Stimulated activated naive CD8-positive, alpha-beta T cell treated with anti-CD3 and anti-CD28 coated beads, Interleukin-15, Interleukin-2, amounts not matched to agents 100 ng/mL and 50 ng/mL, for 24 hours (primary cell): ENCODE data around the gene CFAP20DC.

Experiments
- H3K27ac Mint-ChIP-seq: one replicate; pipeline ENCODE4 v1.8.0; 2021; ENCODE audit warnings: mild to moderate bottlenecking, mixed read lengths
- H3K27me3 Mint-ChIP-seq: one replicate; pipeline ENCODE4 v1.8.0; 2021; ENCODE audit warnings: mixed read lengths
- H3K36me3 Mint-ChIP-seq: one replicate; pipeline ENCODE4 v1.8.0; 2021; ENCODE audit warnings: low read depth, mixed read lengths
- H3K4me1 Mint-ChIP-seq: one replicate; pipeline ENCODE4 v1.8.0; 2021; ENCODE audit warnings: low read depth, mixed read lengths
- H3K4me3 Mint-ChIP-seq: one replicate; pipeline ENCODE4 v1.8.0; 2021; ENCODE audit warnings: mild to moderate bottlenecking, mixed read lengths
- H3K9me3 Mint-ChIP-seq: one replicate; pipeline ENCODE4 v1.8.0; 2021; ENCODE audit warnings: mixed read lengths

Gene CFAP20DC

DNA sequence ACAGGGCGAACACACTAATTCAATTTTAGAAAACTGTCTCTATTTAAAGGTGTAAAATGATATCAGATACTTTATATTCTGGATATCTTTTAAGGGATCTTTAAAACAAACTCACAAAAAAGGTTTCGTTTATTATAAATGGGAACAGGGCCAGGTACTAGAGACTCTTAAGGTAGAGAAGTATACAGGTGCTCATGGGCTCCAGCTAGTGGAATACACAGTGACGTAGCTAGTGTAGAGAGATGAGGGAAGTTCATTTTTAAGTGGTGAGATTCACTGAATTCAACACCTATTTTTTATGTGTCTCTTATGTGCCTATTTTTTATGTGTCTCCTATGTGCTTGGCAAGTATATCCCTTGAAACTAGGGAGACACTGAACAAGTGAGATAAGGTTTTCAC lies 250.6 kb downstream of the CFAP20DC start:
- Mint-ChIP-seq H3K9me3 (no peaks in the 10 kb centered on the region), H3K4me1 (no peaks in the 10 kb centered on the region), H3K4me3 (no peak overlapping the region), H3K27me3 (peaks cover 4% of the 10 kb centered on the region), H3K36me3 (no peaks in the 10 kb centered on the region), H3K27ac (no peak overlapping the region)

DNA sequence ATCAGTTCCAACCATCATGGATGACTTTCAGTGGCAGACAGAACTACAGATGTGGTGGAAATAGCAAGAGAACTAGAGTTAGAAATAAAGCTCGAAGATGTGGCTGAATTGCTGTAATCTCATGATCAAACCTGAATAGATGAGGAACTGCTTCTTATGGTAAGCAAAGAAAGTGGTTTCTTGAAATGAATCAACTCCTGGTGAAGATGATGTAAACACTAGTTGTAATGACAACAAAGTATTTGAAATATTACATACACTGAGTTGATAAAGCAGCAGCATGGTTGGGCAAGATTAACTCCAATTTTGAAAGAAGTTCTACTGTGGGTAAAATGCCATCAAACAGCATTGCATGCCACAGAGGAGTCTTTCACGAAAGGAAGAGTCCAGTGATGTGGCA lies 251.5 kb downstream of the CFAP20DC start:
- Mint-ChIP-seq H3K27ac (no peak overlapping the region), H3K27me3 (peaks cover 4% of the 10 kb centered on the region), H3K4me1 (no peaks in the 10 kb centered on the region), H3K4me3 (no peak overlapping the region), H3K9me3 (no peaks in the 10 kb centered on the region), H3K36me3 (no peaks in the 10 kb centered on the region)

DNA sequence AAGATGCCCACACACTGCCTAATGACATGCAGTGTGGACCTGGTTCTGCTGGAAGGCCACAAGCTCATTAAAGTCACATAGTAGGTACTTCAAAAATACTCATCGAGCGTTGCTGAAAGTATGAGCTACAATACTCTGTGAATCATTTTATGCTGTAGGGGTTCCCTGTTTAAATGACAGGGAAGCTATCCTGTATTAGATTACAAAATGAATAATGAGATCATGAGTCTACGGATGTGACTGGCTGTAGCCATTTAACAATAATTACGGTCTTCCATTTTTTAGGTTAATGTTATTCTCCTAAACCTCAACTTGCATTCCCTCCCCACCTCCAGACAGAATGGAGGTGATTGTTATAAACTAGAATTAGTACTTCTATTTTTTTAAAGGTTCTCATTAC lies 255.1 kb downstream of the CFAP20DC start:
- Mint-ChIP-seq H3K36me3 (no peaks in the 10 kb centered on the region), H3K4me1 (no peaks in the 10 kb centered on the region), H3K9me3 (no peaks in the 10 kb centered on the region), H3K27ac (no peak overlapping the region), H3K4me3 (no peak overlapping the region), H3K27me3 (peaks cover 7% of the 10 kb centered on the region)

DNA sequence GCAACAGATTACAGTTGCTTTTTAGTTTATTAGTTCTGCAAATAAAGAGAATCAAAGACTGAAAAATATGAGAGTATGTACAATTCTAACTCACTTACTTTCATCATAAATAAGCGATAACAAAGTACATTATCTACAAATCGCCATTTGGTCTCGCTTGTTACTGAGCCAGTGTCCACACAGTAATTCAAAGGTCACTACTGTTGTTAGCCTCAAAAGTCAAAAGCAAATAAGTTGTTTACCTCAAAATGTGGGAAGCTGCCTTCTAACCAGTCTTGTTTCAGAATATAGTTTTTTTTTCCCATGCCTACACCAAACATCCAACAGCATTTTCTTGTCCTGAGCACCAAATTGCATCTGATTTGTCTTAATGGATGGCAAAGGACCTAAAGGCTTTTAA lies 255.9 kb downstream of the CFAP20DC start:
- Mint-ChIP-seq H3K36me3 (no peaks in the 10 kb centered on the region), H3K27me3 (peaks cover 7% of the 10 kb centered on the region), H3K27ac (no peak overlapping the region), H3K4me1 (no peaks in the 10 kb centered on the region), H3K9me3 (no peaks in the 10 kb centered on the region), H3K4me3 (no peak overlapping the region)

DNA sequence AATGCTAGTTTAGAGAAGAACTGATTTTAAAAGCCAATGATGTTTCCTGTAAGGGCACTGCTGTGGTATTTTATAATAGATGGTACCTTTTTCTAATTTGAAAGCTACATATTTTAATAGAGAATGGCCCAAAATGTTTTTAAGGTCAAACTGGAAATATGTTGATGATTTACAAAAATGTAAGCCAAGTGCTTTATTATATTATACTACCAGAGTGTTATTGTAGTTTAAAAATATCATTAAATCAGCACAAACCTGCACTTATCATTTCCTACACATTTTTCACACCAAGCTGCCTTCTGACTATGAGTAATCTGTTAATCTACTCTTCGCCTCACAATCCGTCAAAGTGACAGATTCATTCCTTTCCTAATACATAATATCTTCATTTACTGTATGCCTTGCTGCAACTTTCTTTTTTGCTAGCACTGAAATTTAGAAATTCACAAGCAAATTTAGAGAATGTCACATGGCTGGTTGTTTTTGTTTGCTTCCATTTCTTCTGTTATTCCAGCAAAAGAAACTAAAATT lies 256.8 kb downstream of the CFAP20DC start:
- no peak overlapping the region for H3K27ac Mint-ChIP-seq
- peaks cover 7% of the 10 kb centered on the region for H3K27me3 Mint-ChIP-seq
- H3K4me1 Mint-ChIP-seq: no peaks in the 10 kb centered on the region
- no peaks in the 10 kb centered on the region for H3K9me3 Mint-ChIP-seq
- no peaks in the 10 kb centered on the region for H3K36me3 Mint-ChIP-seq
- H3K4me3 Mint-ChIP-seq: no peak overlapping the region

DNA sequence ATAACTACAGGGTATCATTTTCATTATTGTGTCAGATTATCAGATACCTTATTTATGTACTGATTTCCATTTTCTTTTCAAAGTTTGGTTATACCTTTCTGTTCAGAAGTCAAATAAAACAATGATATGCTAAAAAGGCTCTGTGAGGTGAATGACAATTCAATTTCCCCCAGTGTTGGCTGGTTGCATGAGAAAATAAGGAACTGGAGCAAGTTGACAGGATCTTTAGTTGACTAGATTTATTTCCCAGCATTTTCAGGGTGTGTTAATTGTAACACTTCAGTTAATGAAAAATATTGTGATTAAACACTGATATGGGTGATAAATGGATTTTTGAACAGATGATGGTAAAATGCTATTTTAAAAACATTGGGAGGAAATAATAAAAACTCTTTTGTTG lies 260.4 kb downstream of the CFAP20DC start:
- Mint-ChIP-seq H3K9me3 (no peaks in the 10 kb centered on the region), H3K36me3 (no peaks in the 10 kb centered on the region), H3K4me1 (no peaks in the 10 kb centered on the region), H3K27me3 (peaks cover 3% of the 10 kb centered on the region), H3K4me3 (no peak overlapping the region), H3K27ac (no peak overlapping the region)

DNA sequence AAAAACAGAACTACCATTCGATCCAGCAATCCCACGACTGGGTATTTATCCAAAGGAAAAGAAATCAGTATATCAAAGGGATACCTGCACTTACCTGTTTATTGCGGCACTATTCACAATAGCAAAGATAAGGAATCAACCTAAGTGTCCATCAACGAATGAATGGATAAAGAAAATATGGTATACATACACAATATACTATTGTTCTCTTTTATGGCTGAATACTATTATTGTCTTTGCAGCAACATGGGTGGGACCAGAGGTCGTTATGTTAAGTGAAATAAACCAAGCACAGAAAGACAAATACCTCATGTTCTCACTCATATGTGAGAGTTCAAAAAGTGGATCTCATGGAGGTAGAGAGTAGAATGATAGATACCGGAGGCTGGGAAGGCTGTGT lies 264.9 kb downstream of the CFAP20DC start:
- no peak overlapping the region for H3K27ac Mint-ChIP-seq
- H3K9me3 Mint-ChIP-seq: peaks cover 17% of the 10 kb centered on the region
- H3K4me1 Mint-ChIP-seq: no peaks in the 10 kb centered on the region
- H3K4me3 Mint-ChIP-seq: no peak overlapping the region
- H3K27me3 Mint-ChIP-seq: no peaks in the 10 kb centered on the region
- no peaks in the 10 kb centered on the region for H3K36me3 Mint-ChIP-seq

DNA sequence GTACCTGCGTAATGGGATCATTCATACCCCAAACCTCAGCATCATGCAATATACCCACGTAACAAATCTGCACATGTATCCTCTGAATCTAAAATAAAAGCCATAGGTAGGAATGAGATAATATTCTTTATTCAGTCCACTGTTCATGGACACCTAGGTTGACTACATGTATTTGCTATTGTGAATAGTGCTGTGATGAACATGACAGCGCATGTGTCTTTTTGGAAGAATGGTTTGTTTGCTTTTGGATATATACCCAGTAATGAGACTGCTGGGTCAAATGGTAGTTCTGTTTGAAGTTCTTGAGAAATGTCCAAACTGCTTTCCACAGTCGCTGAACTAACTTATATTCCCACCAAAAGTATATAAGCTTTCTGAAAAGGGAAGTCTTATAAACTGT lies 265.4 kb downstream of the CFAP20DC start:
- H3K4me3 Mint-ChIP-seq: no peak overlapping the region
- no peaks in the 10 kb centered on the region for H3K27me3 Mint-ChIP-seq
- peaks cover 22% of the 10 kb centered on the region for H3K9me3 Mint-ChIP-seq
- H3K36me3 Mint-ChIP-seq: no peaks in the 10 kb centered on the region
- H3K27ac Mint-ChIP-seq: no peak overlapping the region
- no peaks in the 10 kb centered on the region for H3K4me1 Mint-ChIP-seq

DNA sequence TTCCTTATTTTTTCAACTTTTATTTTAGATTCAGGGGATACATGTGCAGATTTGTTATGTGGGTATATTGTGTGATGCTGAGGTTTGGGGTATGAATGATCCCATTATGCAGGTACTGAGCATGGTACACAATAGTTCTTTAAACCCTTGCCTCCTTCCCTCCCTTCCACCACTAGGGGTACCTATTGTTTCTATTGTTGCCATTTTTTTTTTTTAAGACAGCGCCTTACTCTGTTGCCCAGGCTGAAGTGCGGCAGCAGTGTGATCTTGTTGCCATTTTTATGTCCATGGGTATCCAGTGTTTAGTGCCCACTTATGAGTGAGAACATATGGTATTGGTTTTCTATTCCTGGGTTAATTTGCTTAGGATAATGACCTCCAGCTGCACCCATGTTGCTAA lies 266.0 kb downstream of the CFAP20DC start:
- Mint-ChIP-seq H3K4me1 (no peaks in the 10 kb centered on the region), H3K27me3 (no peaks in the 10 kb centered on the region), H3K36me3 (no peaks in the 10 kb centered on the region)

DNA sequence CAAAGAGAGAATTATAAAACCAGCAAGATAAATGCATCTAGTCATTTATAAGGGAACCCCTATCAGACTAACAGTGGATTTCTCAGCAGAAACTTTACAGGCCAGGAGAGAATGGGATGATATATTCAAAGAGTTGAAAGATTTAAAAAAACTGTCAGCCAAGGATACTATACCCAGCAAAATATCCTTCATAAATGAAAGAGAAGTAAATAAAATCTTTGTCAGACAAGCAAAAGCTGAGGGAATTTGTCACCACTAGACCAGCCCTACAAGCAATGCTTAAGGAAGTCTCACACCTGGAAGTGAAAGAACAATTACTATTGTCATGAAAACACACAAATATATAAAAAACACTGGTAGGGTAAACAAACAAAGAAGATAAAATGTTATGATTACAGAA lies 269.9 kb downstream of the CFAP20DC start:
- Mint-ChIP-seq H3K4me1 (no peaks in the 10 kb centered on the region), H3K27ac (no peak overlapping the region), H3K4me3 (no peak overlapping the region), H3K36me3 (no peaks in the 10 kb centered on the region), H3K9me3 (peaks cover 31% of the 10 kb centered on the region), H3K27me3 (no peaks in the 10 kb centered on the region)

More for the DNA sequence above, 266.0 kb downstream of the CFAP20DC start:
- H3K4me3 Mint-ChIP-seq: no peak overlapping the region
- H3K27ac Mint-ChIP-seq: no peak overlapping the region
- H3K9me3 Mint-ChIP-seq: peaks cover 27% of the 10 kb centered on the region

DNA sequence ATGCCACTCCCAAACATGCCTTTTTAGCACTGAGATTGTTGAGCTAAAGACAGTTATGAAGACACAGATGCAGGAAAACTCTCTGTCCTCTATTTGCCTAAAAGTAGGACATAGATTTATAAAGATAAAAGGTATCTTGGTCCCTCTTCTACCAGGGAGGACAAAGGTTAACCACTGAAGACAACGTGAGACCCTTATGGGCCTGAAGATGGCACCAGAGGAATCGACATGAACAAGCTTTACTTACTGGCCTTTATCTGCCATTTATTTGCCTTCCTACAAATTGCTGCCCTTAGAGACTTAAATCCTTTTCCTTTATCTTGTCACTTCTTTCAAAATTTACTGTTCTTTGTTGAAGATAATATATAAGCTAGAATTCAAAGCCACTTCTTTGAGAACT lies 273.6 kb downstream of the CFAP20DC start:
- no peaks in the 10 kb centered on the region for H3K4me1 Mint-ChIP-seq
- no peak overlapping the region for H3K4me3 Mint-ChIP-seq
- H3K36me3 Mint-ChIP-seq: no peaks in the 10 kb centered on the region
- no peak overlapping the region for H3K27ac Mint-ChIP-seq
- no peaks in the 10 kb centered on the region for H3K27me3 Mint-ChIP-seq
- peaks cover 25% of the 10 kb centered on the region for H3K9me3 Mint-ChIP-seq

DNA sequence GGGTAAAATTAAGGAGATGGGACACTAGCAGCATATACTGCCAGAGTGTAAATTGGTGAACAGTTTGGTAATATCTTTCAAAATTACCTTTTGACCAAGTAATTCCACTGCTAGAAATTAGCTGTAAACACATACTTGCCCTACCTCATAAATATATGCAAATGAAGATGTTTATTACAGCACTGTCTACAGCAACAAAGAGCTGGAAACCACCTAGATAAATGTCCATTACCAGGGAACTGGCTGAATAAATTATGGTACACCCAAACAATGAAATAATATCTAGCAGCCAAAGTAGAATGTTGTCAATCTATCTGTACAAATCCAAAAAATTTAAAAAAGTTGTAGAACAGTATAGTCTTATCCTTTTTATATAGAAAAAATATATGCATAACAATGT lies 277.4 kb downstream of the CFAP20DC start:
- Mint-ChIP-seq H3K4me1 (no peaks in the 10 kb centered on the region), H3K27ac (no peak overlapping the region), H3K36me3 (no peaks in the 10 kb centered on the region), H3K9me3 (peaks cover 6% of the 10 kb centered on the region), H3K4me3 (no peak overlapping the region), H3K27me3 (peaks cover 3% of the 10 kb centered on the region)

DNA sequence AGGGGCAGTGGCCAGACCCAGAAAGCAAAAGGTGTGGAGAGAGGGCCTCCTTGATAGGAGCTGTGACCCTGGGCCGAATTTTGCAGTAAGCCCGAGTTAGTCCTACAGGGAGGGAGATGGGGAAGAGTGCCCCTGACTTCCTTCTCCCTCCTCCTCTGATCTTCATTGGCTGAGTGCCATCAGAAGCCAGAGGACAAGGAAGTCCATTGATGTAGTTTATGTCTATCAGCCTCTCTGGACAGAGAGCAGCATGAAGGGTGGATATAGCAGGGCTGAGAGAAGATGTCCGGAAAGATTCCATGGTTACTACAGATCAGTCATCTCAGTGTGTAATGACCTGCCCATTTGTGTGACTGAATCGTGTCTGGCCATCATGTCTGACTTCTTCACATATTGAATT lies 280.8 kb downstream of the CFAP20DC start:
- Mint-ChIP-seq H3K27ac (no peak overlapping the region), H3K4me1 (no peaks in the 10 kb centered on the region), H3K4me3 (no peak overlapping the region), H3K9me3 (peaks cover 6% of the 10 kb centered on the region), H3K27me3 (peaks cover 3% of the 10 kb centered on the region), H3K36me3 (no peaks in the 10 kb centered on the region)

DNA sequence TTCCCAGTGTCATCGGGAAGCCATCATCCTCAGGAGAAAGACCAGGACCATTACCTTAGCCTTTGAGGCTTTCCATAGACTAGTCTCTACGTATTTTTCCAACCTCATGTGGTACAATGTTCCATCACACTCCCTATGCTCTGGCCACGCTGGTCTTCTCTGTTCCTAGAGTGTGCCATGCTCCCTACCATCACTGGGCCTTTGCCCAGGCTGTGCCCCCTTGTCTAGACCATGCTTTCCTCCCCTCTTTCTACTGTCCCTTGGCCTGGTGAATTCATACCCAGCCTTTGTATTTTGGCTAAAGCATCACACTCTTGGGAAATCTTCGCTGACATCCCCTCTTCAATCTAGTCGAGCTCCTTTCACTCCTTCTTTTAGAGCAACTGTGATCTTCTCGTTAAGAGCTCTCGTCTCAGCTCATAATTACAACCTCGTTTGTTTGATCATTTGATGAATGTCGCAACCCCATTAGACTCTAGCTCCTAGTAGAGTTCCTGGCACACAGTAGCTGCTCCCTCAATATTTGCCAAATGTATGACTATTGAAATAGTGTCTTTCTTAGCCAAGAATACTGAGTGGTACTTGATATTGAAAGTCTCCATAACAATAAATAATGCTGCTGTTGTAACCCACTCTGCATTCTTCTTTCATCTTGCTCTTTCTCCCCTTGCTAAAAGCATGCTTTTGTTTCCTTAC lies 283.1 kb downstream of the CFAP20DC start:
- Mint-ChIP-seq H3K4me1 (no peaks in the 10 kb centered on the region), H3K27me3 (peaks cover 3% of the 10 kb centered on the region)

DNA sequence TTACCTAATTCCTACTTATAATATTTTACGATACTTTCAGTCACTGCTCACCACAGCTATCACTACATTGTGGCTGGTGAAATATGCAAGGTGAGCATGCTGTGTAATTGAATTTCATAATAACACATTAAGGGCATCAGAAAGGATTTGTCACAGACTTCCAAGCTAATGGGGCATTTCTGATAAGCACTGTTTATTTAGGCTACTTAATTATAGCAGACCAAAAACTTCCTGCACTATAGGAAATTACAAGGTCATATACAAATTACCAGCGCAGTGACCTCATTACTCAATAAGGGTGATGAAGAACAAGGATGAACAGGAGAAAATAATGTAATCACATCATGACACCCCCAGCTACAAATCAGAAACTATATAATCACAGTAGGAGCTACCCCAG lies 294.7 kb downstream of the CFAP20DC start:
- no peak overlapping the region for H3K4me3 Mint-ChIP-seq
- H3K27ac Mint-ChIP-seq: no peak overlapping the region
- no peaks in the 10 kb centered on the region for H3K4me1 Mint-ChIP-seq
- H3K27me3 Mint-ChIP-seq: no peaks in the 10 kb centered on the region
- no peaks in the 10 kb centered on the region for H3K36me3 Mint-ChIP-seq
- H3K9me3 Mint-ChIP-seq: no peaks in the 10 kb centered on the region

More for the DNA sequence above, 283.1 kb downstream of the CFAP20DC start:
- Mint-ChIP-seq H3K36me3 (no peaks in the 10 kb centered on the region), H3K27ac (no peak overlapping the region), H3K9me3 (peaks cover 6% of the 10 kb centered on the region), H3K4me3 (no peak overlapping the region)

DNA sequence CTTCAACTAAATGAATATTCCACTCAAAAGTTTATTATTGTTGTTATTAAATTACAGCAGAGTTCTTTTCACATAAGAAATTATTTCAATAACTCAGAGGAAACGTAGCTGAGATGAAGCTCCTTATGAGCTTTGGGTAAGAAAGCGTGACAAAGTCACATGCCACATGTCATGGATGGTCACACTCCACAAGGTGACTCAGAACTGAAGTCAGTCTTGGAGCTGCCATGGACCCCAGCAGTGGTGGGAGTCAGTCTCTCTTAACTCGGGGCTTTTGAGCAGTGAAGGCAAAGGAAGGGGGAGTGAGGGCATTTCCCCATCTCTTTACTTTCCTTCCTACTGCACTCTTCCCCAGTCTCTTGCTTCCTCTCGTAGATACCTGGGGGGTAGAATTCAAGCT lies 295.8 kb downstream of the CFAP20DC start:
- no peaks in the 10 kb centered on the region for H3K36me3 Mint-ChIP-seq
- H3K4me3 Mint-ChIP-seq: no peak overlapping the region
- H3K4me1 Mint-ChIP-seq: no peaks in the 10 kb centered on the region
- no peaks in the 10 kb centered on the region for H3K27me3 Mint-ChIP-seq
- no peak overlapping the region for H3K27ac Mint-ChIP-seq
- no peaks in the 10 kb centered on the region for H3K9me3 Mint-ChIP-seq
